HG03460 (cell line): Measurements from ENCODE around the gene ETAA1.

ENCODE experiments used
- ATAC-seq: cut with Tn5 transposase; IDR thresholded peaks from one replicate; pipeline ENCODE4 v1.9.1; 2021; ENCODE audit not compliant: unreplicated experiment

Gene ETAA1

DNA sequence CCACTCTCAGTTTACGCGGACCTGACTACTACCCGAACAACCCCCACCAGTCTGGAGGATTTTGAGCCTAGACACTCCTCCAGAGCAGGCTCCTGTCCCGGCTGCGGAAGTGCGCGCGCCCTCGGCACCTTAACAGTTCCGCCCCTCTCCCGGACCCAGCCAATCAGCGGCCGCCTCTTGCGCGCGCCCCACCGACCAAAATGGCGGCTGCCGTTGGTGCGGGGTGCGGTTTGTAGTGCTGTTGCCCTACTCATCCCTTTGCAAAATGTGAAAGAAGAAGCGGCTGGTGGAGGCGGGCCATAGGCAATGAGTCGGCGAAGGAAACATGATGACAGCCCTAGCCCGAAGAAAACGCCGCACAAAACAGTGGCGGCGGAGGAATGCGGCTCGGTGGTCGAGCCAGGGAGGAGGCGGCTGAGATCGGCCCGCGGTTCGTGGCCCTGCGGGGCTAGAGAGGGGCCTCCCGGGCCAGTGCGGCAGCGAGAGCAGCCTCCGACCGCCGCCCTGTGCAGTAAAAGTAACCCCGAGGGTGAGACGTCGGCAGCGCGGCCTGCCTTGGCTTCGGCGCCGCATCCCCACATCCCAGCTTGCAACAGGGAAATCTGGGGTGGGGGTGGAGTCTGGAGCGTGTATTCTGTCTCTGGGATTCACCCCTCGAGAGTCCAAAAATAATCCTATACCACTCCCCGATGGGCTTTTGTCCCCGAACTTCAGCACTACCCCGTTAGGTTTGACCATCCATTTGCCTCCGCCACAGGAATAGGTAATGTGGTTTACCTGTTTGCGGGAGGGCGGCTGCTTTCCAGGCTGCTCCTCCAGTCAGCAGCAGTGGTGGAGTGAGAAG lies at the start of gene ETAA1:
Gene ETAA1, plus strand, starts transcription at position 191 of the 844 bp plus-strand sequence. Its CDS starts 116 bp downstream, at position 307.
- peak; percentile 99 for ATAC-seq

DNA sequence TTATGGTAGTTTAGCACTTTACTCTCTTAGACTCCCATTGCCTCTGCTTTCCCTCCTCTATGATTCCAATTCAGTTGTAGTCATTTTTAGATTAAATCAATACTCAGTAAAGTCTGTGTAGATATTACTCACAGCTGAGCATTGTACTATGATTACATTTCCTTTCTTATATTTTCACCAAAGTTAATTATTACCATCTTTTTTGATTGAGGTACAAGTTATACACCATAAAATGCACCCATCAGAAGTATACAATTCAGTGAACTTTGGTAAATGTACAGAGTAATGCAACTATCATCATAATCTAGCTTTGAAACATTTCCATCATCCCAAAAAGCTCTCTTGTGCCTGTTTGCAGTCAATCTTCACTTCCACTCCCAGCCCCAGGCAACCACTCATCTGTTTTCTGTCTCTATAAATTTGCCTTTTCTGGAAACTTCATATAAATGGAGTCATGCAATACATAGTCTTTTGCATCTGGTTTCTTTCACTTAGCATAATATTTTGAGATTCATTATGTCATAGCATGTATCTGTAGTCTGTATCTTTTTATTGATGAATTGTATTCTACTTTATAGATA lies 30.2 kb upstream of the ETAA1 start:
- ATAC-seq, result no peak

DNA sequence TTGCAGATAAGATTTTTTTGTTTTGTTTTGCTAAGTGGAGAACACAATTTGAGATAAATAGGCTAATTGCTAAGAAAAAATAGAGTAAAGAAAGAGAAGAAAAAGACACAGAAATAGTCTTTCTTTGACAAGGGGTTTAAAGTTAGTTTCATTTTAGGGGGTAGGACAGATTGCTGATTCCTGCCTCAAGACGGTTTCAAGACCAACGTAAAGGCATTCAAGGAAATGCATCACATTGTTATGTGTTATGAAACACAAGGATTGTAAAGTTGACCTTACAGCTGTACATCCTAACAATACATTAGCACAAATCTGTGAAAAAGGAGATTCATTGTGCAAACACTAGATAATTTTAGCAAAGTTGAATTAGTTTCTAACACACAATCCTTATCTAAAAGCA lies 22.7 kb upstream of the ETAA1 start:
- ATAC-seq, result no peak

DNA sequence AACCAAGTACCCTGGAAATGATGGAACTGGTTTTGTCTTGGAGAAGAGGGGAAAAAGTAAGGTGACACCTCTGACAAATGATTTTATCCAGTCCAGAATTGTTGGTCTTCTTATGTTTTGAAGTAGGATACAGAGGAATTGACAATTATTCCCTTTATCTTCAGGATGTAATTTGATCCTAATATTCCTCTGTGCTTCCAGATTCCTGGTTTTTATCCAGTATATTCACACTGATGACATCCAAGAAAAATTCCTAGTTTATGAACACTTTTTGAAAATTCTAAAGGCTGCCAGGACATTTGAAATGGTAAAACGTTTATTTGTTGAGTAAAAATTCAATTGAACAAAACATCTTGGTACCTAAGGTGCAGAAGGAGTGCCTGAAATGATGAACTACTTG lies 22.2 kb upstream of the ETAA1 start:
- no peak for ATAC-seq

DNA sequence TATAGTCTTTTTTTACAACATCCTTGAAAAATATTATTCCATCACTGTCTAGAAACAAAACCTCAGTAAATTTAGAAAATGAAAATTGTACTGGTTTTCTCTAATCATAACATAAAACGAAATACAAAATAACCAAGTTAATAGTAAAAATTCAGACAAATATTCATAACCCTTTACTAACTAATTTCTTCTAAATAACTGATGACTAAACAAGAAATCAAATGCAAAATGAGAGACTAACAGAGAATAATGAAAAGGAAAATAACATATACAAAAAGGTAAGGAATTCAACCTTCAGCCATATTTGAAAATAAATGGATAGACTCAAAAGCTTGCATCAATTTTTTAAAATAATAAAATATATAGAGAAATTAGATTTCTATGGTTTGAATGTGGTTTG lies 18.6 kb upstream of the ETAA1 start:
- no peak for ATAC-seq

DNA sequence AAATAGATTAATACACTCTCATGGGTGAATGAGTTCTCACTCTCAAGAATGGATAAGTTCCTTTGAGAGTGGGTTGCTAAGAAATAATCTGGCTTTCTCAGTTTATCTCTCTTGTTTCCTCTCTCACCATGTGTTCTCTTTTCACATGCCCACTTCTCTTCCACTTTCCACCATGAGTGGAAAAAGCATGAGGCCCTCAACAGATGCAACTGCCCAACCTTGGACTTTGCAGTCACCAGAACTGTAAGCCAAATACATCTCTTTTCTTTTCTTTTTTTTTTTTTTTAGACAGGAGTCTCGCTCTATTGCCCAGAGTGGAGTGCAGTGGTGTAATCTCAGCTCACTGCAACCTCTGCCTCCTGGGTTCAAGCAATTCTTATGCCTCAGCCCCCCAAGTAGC lies 18.1 kb upstream of the ETAA1 start:
- ATAC-seq, result no peak

DNA sequence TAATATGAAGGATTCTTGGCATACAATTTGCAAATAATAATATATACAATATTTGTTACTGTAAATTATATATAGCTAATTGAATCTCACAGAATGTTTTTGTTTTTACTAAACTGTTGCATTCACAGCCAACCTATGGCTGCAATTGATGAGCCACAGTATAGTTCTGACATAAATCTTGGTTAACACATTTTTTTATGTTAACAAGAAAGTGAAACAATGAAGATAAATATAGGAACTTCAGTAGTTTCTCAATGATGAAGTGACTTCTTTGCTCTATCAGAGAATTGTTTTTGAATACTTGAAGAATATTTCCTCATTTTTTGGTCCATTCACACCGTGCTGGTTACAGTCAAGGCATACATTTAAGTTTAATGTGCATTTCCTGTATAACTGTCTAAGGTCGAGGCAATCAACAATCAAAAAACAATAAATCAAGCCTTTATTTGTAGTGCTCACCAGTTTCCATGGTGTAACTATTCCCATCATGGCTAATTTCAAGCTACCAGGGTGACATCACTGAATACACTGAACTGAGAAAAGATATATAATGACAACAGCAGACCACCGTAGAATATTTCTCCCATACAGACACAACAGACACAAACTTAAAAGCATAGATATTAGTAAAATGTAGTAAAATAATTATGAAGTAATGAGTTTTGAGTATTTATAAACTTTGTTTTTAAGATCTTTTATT lies 12.9 kb upstream of the ETAA1 start:
- ATAC-seq, result no peak

DNA sequence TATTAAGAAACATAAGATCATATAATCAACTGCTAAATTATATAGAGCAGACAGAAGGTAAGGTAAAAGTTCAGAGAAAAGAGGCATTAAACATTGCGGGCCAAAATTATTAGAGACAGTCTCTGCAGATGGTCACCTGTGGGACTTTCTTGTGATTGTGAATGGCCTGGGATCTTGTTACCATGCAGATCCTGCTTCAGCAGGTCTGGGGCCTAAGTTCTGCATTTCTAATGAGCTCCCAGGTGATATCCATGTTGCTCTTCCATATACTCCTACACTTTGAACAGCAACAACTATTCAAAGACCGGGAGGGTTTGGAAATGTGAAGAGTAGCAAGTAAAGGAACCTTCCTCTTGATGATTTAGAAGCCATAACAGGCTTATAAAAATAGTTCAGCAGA lies 8.5 kb upstream of the ETAA1 start:
- no peak for ATAC-seq

DNA sequence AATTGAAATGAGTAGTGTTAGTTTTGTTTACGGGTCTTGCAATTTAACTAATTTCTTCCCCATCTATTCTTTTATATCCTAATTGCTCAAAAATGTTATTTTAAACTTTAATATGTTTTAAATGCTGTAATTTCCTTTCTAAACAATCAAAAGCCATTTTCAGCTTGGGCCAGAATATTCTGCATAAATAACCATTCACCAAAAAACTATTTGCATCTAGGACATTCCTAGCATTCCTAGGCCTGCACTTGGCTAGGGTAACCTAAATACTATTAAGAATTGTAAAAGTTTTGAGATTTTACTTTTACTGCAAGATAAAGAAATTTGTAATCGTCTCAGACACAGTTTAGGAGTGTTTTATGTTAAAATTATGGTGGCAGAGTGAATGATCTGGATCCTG lies 7.8 kb upstream of the ETAA1 start:
- no peak for ATAC-seq

DNA sequence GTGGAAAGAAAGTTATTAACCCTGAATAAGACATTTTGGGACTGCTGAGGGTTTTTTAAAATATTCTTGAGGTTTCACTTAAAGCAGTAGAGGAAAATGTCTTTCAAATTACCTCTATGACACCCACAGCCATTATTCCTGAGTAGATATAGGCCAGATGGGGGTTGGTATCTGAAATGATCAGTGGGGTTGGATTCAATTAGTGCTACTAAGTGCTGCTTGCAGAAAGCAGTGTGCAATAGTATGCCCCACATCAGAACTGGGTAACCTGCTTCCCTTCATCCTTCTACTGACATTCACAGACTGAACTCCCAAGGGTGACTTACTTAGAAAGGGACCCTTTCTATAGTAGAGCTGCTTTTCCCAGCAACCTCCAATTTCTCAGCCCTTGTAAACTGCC lies 7.3 kb upstream of the ETAA1 start:
- ATAC-seq, result no peak

DNA sequence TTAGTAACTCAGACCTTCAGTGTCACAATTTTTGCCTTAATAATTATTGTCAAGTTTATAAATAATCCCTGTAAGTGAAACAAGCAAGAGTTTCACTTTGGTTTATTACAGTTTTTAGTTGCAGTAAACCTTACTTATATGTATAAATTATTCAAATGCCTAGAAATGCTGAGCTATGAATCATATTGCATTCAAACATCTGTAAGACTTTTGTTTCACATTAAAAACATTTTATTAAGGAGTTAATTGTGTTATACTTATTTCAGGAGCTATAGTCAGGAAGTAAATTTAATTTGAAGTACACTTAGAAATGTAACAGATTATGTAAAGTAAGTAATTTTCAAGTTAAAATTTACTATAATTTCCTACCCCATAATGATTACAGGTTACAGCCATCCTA lies 3.9 kb upstream of the ETAA1 start:
- no peak for ATAC-seq

DNA sequence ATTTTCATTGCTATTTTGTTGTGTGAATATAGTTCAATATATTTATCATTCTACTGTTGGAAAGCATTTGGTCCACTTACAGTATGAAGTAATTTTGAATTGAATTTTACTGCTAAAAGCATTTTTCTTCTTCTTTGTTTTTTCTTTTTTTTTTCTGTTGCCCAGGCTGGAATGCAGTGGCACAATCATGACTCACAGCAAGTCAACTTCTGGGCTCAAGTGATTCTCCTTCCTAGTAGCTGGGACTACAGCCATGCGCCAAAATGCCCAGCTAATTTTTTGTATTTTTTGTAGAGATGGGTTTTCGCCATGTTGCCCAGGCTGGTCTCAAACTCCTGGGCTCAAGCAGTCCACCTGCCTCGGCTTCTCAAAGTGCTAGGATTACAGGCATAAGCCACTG lies 2.4 kb upstream of the ETAA1 start:
- ATAC-seq, result no peak

DNA sequence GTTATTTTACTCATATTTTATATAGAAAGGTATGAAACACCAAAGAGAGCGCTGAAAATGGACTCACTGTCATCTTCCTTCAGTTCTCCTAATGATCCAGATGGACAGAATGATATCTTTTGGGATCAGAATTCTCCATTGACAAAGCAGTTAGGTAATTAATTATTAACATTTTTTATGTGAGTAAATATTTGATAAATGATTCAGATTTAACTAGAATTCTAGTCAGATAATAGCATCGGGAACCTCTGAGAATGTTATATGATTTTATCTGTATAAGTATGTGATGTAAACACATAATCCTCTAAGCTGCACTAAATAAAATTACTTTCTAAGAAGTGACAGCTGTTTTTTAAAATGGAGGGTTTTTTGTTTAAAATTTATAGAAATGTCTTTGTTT lies 2.0 kb downstream of the ETAA1 start:
- ATAC-seq, result no peak

DNA sequence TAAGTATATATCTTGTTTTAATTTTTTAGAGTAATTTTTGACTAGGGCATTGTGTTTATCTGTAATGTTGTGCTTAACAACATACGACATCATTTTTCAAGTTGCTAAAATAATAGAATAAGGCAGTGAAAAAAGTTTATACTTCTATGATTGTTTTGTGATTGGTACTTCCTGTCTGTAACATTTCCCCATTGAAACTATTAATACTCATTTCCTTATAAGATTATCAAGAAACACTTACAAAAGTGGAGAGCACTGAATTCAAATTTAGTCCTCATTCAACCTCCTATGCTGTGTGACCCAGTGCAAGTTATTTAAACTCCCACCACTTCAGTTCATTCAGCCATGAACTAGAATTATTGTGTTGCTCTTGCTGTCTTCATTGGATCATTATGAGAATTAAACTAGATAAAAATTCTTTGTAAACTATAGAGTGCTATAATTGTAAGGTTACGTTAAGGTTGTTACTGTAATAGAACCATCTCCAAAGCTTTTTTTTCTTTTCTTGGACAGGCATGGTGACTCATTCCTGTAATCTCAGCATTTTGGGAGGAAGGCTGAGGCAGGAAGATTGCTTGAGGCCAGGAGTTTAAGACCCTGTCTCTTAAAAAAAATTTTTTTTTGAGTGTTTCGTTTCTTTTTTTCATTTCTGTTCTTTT lies 2.8 kb downstream of the ETAA1 start:
- no peak for ATAC-seq

DNA sequence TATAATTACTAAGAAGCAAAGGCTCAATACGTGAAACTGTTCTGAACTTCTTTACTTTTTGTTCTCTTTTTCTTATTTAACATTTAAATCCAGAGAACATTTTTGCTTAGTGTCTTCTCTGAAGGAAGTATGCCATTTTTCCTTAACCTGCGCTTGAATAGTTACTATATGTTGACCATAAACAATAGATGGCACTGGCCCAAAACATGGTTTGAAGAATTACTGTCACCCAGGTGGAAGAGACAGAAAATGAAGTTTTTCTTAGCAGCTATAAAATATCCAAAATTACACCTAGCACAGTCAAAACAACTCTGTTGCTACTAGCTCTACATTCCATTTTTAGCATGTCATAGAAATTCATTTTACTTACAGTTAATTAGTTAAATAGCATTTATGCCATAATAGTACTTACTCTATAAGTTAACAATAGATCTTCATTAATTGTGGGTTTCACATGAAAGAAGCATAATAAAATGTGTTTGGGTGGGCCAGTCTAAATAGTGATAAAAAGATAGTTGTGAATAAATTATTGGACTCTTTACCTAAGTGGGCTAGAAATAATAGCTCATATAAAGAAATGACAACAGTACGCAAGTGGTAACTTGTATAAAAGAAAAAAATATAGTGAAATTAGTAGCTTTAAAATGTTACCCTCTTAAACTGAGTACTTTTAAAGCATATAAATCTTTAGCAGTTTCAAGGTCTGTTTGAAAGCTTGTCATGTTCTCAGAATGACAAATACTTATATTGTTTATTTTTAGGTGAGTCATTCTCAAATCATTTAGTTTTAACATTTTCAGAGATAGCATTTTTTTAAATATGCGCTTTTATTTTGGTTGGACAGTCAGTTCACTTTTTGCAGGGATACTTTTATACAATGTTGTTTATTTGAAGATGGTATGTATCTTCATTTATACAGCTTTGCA lies 3.7 kb downstream of the ETAA1 start:
- ATAC-seq, result no peak

DNA sequence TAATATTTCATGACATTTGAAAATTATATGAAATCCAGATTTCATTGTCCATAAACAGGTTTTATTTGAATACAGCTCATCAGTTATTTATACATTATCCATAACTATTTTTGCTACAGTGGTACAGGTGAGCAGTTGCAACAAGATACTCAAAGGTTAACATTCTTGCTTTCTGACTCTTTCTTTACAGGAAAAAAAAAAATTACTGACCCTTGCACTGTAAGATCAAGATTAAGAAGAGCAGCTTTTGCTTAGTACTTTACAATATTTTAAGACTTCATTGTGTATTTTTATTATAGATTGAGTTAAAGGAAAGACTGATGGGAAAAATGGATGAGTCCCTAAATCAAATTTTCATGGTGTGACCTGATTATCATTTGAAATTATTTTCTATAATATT lies 11.2 kb downstream of the ETAA1 start:
- ATAC-seq, result no peak

DNA sequence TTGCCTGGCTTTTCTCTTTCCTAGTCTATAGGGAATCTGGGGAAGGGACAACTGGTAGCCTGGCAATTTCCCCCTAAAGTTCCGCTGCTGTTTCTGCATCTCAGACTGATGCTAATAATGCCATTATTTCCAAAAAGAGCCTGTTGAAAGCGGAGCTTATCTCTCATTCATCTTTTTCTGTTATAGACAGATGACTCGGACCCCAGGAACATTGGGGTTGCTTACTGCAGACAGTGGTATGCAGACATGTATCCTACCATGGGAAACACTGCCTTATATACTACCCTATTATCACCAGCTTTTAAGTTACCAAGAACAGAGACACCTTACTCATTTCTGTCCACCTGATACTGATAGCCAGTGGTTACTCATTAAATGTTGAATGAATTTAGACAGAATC lies 15.3 kb downstream of the ETAA1 start:
- no peak for ATAC-seq

DNA sequence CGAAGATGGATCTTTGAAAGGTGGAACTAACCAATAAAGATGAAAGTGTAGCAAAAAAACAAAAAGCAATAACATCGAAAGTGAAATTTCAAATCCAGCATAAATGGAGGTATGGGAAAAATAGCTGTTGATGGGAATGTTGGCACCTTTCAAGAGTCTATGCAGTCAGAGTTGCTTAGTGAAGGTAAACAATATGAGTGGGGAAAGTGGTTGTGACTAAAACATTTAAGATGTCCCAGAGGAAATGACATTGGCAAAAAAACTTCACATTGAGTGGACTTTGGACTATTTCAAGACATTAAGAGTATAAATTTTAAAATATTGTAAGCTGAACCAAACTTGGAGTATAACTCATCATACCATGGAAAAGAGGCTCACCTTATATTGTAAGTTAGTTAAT lies 17.7 kb downstream of the ETAA1 start:
- no peak for ATAC-seq

DNA sequence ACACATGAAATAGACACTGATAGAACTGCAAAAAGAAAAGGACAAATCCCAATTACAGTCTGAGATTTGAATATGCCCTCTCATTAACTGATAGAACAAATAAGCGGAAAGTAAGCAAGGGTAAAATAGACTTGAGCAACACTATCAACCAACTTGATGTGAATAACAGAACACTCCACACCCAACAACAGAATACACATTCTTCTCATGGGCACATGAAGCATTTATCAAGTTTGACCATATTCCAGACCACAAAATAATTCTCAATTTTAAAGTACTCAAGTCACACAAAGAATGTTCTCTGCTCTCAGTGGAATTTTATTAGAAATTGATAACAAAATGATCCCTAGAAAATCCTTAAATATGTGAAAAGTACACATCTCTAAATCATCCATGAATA lies 19.0 kb downstream of the ETAA1 start:
- ATAC-seq, result no peak

DNA sequence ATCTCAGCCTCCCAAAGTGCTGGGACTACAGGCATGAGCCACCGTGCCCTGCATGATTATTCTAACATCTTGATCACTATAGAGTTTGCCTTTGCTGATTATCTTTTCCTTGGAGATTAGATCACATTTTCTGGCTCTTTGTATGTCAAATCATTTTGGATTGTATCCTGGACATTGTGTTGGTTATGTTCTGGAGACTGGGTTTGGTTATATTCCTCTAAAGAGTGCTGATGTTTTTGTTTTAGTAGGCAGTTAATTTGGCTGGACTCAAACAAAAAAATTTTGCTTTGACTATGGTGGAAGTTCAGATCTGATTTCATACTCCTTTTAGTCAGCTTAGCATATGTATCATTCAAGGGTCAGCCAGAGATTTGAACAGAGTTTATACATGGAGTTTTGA lies 26.4 kb downstream of the ETAA1 start:
- no peak for ATAC-seq

DNA sequence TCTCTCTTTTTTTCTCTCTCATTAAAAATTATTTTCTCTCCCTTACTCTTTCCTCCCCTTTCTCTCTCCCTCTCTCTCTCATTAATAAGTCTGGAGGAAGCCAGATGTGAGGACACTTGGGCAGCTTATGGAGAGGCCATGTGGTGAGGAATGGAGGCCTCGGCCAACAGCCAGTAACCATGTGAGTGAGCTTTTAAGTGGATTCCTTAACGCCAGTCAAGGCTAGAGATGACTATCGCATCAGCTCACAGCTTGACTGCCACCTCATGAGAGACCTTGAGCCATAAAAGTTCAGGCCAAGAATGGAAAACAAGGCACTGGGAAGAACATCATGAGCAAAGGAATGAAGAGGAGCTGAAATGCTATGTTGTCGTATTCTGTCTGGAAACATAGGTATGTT lies 39.1 kb downstream of the ETAA1 start:
- no peak for ATAC-seq
